RWPE1 (cell line): Measurements from ENCODE around the gene RABL2B.

Experiments used
- CTCF ChIA-PET: fragments of 350-600 bp; sonication (Branson Sonifier 250); formaldehyde crosslinking; extraction: SDS; loops from one replicate; lab custom pipeline; 2021; lab: Yijun Ruan, JAX
- POLR2A ChIA-PET: fragments of 400-600 bp; formaldehyde crosslinking; extraction: SDS; loops from one replicate; lab custom pipeline; 2020; ENCODE audit warnings: antibody characterized with exemption; ENCODE audit not compliant: low non-redundant PET; lab: Yijun Ruan, JAX
- DNase-seq: peaks from one replicate; pipeline ENCODE4 v3.0.0; 2012; ENCODE audit warnings: low spot score
- H3K27ac ChIP-seq: fragments of 450-650 bp; 2 replicates; pipeline ENCODE4 v1.5.1; 2017
- CTCF ChIP-seq: fragments of 450-650 bp; conservative IDR thresholded peaks from 2 replicates; pipeline ENCODE4 v1.5.1; 2017; ENCODE audit warnings: low read depth, mild to moderate bottlenecking

The RABL2B gene

GRCh38 chr22:50723991-50724390 lies 59.4 kb downstream of the RABL2B start:
- TF ChIP-seq CTCF: no peak
- CTCF ChIA-PET: no interaction called here
- H3K27ac ChIP-seq: no peak overlapping the region
- POLR2A ChIA-PET: no interaction called here
- DNase-seq: no peak

GRCh38 chr22:50722716-50723428 lies 60.6 kb downstream of the RABL2B start:
- H3K27ac ChIP-seq: no peak overlapping the region
- TF ChIP-seq CTCF: no peak
- no peak for DNase-seq
- CTCF ChIA-PET: no interaction called here
- POLR2A ChIA-PET: no interaction called here

GRCh38 chr22:50722048-50722701 lies 61.3 kb downstream of the RABL2B start:
- no peak overlapping the region for H3K27ac ChIP-seq
- ChIA-PET POLR2A (no interaction called here), CTCF (interaction anchor here (1.0 kb wide), 1 partner anchor 9 kb away, joined by 4 read pairs; no protein-coding TSS in a partner anchor)
- no peak for TF ChIP-seq CTCF
- no peak for DNase-seq

GRCh38 chr22:50721257-50721844 lies 62.1 kb downstream of the RABL2B start:
- no peak overlapping the region for H3K27ac ChIP-seq
- DNase-seq: no peak
- POLR2A ChIA-PET: no interaction called here
- TF ChIP-seq CTCF: no peak
- CTCF ChIA-PET: interaction anchor here (1.0 kb wide), 1 partner anchor 10 kb away, joined by 4 read pairs; no protein-coding TSS in a partner anchor

GRCh38 chr22:50720301-50721256 lies 62.9 kb downstream of the RABL2B start:
- ChIA-PET CTCF (no interaction called here), POLR2A (interaction anchor here (0.6 kb wide), 1 partner anchor 14 kb away, joined by 3 read pairs; no protein-coding TSS in a partner anchor)
- TF ChIP-seq CTCF: no peak
- no peak overlapping the region for H3K27ac ChIP-seq
- no peak for DNase-seq
